Esophagus (tissue), 2 donors: Measurements from ENCODE around the gene COASY. TPM values are rescaled to one million over a fixed set of nuclear protein-coding genes. Genes with fewer than 3 reads are reported as not detected.
A peak's percentile ranks its signal among the peaks of the same experiment; 100 is the strongest.

Experiments used
- H3K27ac ChIP-seq, 2 donors: one replicate each; pipeline ENCODE4 v1.5.1; 2013; ENCODE audit warnings: low read depth in 2 of 2, mild to moderate bottlenecking in 2 of 2, inconsistent platforms in 1 of 2, low read length in 1 of 2, moderate library complexity in 1 of 2
- H3K27me3 ChIP-seq, 2 donors: one replicate each; pipeline ENCODE4 v1.6.1; 2013; ENCODE audit warnings: low read length in 2 of 2, control low read depth in 1 of 2, mild to moderate bottlenecking in 1 of 2; ENCODE audit not compliant: insufficient read depth in 2 of 2, control insufficient read depth in 1 of 2
- H3K36me3 ChIP-seq, 2 donors: one replicate each; pipeline ENCODE4 v1.6.1; 2013; ENCODE audit warnings: low read length in 1 of 2; ENCODE audit not compliant: control insufficient read depth in 2 of 2, insufficient read depth in 2 of 2
- H3K4me1 ChIP-seq, 2 donors: one replicate each; pipeline ENCODE4 v1.6.1; 2013; ENCODE audit warnings: low read length in 1 of 2; ENCODE audit not compliant: control insufficient read depth in 2 of 2, insufficient read depth in 2 of 2
- H3K4me3 ChIP-seq, 2 donors: one replicate each; pipeline ENCODE4 v1.5.1; 2013; ENCODE audit warnings: low read length in 2 of 2, mild to moderate bottlenecking in 2 of 2, low read depth in 1 of 2, moderate library complexity in 1 of 2
- H3K9me3 ChIP-seq, 2 donors: one replicate each; pipeline ENCODE4 v1.6.1; 2013; ENCODE audit warnings: mild to moderate bottlenecking in 2 of 2, low read depth in 1 of 2, low read length in 1 of 2, moderate library complexity in 1 of 2; ENCODE audit not compliant: control insufficient read depth in 2 of 2, insufficient read depth in 1 of 2
- WGBS, 2 donors: extraction: QIAGEN DNeasy Blood & Tissue Kit; methylation state at CpG; one replicate each; pipeline ENCODE4 v1.1.7; 2013; 5-methylcytosine and 5-hydroxymethylcytosine counted together
- polyA plus RNA-seq, 2 donors: library from polyadenylated mRNA; stranded (reverse); fragments of 200-250 nt; gene quantifications; one replicate each; pipeline ENCODE4 v1.2.3, GENCODE V29; 2013
- donor health status: healthy with polysubstance abuse.
- donor health status: Bipolar disorder and iron deficiency.

COASY gene
- polyA plus RNA-seq: 10 to 100 TPM; 58.2 to 62.1 TPM

DNA sequence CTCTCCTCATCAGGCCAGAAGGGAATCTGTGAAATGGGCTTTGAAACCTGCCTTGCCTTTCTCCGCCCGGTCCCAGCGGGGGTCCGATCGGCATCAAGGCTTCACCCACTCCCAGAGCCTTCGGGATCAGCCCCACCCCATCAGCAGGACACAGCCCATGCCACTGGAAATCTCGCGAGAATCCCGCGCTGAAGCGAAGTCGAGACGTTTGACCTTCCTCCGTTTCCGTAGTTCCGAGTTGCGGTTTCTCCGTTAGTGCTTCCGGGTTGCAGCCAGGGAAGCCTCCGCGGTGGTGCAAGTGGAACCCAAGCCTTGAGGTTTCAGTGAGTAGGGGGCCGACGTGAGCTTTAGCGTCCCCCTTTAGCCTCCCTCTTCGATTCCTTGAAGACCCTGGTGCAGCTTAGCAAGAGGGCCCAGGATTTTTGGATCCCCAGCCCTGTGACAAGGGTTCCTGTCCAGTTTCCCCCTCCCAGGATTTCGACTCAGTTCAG is at the start of gene COASY:
COASY (plus strand) TSS at position 252 of the 491 bp plus-strand sequence. CDS start 475 bp downstream, outside the sequence.
- H3K4me1 ChIP-seq: peaks cover 13 to 29% of the 10 kb centered on the region in 2 donors
- no peaks in the 10 kb centered on the region for H3K9me3 ChIP-seq
- peak within 1 kb of the TSS; percentile 89 to 97 for H3K27ac ChIP-seq
- H3K36me3 ChIP-seq: peaks cover 3 to 18% of the 10 kb centered on the region in 2 donors
- peak within 1 kb of the TSS; percentile 91 for H3K4me3 ChIP-seq
- WGBS, 2 donors: 1% methylated on average over 26 of the region's 26 CpGs
- no peaks in the 10 kb centered on the region for H3K27me3 ChIP-seq

DNA sequence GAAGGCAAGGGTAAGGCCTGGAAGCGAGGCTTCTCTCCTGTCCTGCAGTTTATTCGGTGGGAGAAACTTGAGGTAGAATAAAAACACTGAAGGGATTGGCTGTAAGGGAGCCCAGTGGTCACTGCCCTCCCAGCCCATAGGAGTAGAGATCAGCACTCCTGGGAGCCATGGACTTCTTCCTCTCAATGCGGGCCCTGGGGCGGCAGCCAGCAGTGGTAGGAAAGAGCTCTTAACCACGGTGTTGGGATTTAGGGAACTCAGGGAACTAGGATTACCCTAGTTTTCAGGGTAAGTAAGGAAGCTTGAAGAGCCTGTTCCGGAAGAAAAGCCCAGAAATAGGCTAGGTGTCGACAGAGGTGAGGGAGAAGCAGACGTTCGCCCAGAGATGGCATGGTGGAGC is 49.7 kb upstream of the COASY start:
- Histone ChIP-seq H3K27ac (peak overlapping the region in 1 of 2 donors; percentile 40), H3K9me3 (no peaks in the 10 kb centered on the region), H3K4me1 (peaks cover 0 to 4% of the 10 kb centered on the region in 2 donors), H3K36me3 (peaks cover 16 to 20% of the 10 kb centered on the region in 2 donors), H3K27me3 (no peaks in the 10 kb centered on the region), H3K4me3 (no peak overlapping the region)
- 79 to 84% methylated on average over 9 of the region's 9 CpGs for WGBS, 2 donors

DNA sequence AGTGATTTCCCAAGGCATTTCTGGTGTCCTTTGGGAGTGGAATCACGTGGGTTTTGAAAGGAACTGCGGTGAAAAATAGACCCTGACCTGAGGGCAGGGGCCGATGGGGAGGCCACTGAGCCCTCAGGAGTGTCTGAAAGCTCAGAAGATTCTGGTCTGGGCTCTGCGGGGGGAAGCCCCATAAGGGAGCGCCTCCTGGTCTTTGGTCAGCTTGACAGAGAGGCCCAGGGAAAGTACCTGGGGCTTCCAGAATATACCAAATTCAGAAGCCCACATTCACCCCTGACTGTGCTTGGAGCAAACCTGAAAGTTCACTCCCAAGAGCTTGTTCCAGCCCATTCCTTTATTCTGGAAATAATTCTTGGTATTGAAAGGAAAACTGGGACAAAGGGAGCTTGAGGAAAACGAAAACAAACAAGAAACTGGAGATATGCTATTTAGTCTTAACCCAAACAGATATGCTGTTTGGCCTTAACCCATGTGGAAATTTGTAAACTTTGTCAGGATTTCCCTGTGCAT is 49.2 kb upstream of the COASY start:
- Histone ChIP-seq H3K27ac (peak overlapping the region; percentile 40 to 47), H3K36me3 (peaks cover 16 to 20% of the 10 kb centered on the region in 2 donors), H3K9me3 (no peaks in the 10 kb centered on the region), H3K27me3 (no peaks in the 10 kb centered on the region), H3K4me3 (no peak overlapping the region), H3K4me1 (peaks cover 0 to 4% of the 10 kb centered on the region in 2 donors)
- 57 to 69% methylated on average over 6 of the region's 6 CpGs for WGBS, 2 donors

DNA sequence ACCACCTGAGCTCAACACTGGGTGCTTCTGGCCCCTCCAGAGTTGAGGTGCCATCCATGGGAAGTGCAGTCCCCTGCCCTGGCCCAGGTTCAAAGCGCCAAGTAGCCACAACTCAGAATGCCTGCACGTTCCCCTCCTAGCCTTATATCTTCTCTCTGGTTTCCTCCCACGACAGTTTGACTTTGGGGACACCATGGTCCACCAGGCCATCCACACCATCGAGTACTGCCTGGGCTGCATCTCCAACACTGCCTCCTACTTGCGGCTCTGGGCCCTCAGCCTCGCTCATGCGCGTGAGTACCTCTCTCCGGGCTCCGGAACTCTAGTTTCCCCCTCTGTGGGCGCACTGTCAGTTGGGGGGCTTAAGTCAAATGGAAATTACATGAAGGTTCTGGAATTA is 48.3 kb upstream of the COASY start:
- 95 to 96% methylated on average over 11 of the region's 11 CpGs for WGBS, 2 donors

DNA sequence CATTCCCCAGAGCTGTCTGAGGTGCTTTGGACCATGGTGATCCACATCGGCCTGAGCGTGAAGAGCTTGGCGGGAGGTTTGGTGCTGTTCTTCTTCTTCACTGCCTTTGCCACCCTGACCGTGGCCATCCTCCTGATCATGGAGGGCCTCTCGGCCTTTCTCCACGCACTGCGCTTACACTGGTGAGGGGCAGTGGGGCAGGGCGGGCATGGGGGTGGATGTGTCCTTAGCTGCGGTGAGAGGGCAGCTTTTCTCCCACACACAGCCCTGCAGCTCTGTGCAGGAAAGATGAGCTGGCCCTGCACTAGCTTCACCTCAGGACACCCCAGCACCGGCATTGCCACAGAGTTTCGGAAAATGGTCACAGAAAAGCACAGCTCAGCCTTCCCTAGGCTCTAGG is 47.7 kb upstream of the COASY start:
- no peaks in the 10 kb centered on the region for H3K9me3 ChIP-seq
- H3K4me3 ChIP-seq: no peak overlapping the region
- H3K27me3 ChIP-seq: no peaks in the 10 kb centered on the region
- peaks cover 12 to 13% of the 10 kb centered on the region in 2 donors for H3K36me3 ChIP-seq
- WGBS, 2 donors: 95 to 97% methylated on average over 11 of the region's 11 CpGs
- H3K4me1 ChIP-seq: peaks cover 8 to 11% of the 10 kb centered on the region in 2 donors
- H3K27ac ChIP-seq: no peak overlapping the region

More for the DNA sequence above, 48.3 kb upstream of the COASY start:
- H3K4me1 ChIP-seq: peaks cover 4 to 5% of the 10 kb centered on the region in 2 donors
- peaks cover 15 to 16% of the 10 kb centered on the region in 2 donors for H3K36me3 ChIP-seq
- H3K27me3 ChIP-seq: no peaks in the 10 kb centered on the region
- no peaks in the 10 kb centered on the region for H3K9me3 ChIP-seq
- no peak overlapping the region for H3K27ac ChIP-seq
- H3K4me3 ChIP-seq: no peak overlapping the region

DNA sequence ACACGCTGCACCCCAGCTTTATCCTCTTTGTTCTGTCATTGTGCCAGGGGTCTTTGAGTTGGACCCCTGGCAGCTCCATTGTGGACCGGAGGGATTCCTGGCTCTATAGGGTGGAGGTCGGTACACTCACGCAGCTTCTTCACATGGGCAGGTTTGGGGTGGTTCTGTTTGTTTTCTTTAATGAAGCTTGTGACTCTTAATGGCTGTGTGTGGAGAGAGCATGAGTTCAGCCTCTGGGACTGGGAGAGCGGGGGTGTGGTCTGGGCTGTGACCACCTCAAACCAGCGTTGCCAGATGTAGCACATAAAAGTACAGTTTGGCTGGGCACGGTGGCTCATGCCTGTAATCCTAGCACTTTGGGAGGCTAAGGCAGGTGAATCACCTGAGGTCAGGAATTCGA is 47.1 kb upstream of the COASY start:
- Histone ChIP-seq H3K27ac (peak overlapping the region in 1 of 2 donors; percentile 29), H3K4me3 (no peak overlapping the region), H3K27me3 (no peaks in the 10 kb centered on the region), H3K4me1 (peaks cover 4 to 17% of the 10 kb centered on the region in 2 donors), H3K36me3 (peaks cover 11 to 13% of the 10 kb centered on the region in 2 donors), H3K9me3 (no peaks in the 10 kb centered on the region)
- WGBS, 2 donors: 82 to 85% methylated on average over 8 of the region's 8 CpGs

DNA sequence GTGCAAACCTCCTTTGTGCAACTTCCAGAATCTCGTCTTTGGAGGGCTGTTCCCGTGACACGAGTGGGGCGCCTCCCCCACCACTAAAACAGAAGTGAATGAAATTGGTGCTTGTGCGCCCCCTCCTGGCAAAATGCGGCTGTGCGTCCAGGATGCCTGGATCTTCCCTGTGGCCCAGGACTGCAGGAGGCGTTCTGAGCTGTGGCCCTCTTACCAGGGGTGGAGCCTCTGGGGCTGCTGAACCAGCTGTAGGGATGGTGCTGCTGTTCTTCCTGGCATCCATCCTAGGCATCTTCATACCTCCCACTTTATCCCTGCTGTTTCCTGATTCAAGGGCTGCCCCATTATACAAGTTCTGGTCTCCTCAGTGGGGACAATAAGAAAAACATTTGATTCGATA is 44.4 kb upstream of the COASY start:
- WGBS, 2 donors: 8 to 12% methylated on average over 9 of the region's 9 CpGs
- no peak overlapping the region for H3K4me3 ChIP-seq
- no peaks in the 10 kb centered on the region for H3K9me3 ChIP-seq
- H3K27ac ChIP-seq: peak overlapping the region; percentile 75 to 87
- H3K36me3 ChIP-seq: peaks cover 9 to 15% of the 10 kb centered on the region in 2 donors
- H3K4me1 ChIP-seq: peaks cover 4 to 25% of the 10 kb centered on the region in 2 donors
- H3K27me3 ChIP-seq: no peaks in the 10 kb centered on the region

DNA sequence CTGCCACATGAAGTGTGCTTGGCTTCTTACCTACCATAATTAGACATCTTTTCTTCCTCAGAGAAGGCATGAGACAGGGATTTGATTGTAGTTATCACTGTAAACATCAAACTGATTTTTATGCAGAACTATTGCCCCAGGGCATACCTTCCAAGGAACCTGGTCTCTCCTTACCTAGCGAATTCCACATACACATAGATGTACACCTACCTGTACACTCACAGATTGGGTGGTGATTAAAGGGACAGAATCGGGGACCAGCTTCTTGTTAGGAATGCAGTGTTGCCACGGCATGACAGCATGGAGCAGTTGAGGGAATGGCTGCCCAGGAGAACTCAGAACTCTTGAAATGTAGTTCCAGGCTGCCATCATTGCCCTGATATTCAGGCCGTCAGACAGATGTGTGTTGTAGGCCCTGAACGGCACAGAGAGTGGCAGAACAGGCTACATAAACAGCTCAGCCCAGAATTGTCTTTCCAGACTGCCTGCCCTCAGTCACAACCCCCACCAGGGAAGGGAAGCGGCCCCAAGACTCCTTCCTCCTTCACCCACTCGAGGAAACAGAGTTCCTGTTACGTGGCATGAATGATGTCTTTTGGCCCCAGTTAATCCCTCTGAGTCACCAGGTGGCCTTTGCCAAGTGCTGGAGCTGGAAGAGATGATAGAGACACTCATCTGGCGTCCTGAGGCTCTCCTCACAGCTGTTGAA is 43.7 kb upstream of the COASY start:
- WGBS, 2 donors: 18 to 26% methylated on average over 9 of the region's 9 CpGs

DNA sequence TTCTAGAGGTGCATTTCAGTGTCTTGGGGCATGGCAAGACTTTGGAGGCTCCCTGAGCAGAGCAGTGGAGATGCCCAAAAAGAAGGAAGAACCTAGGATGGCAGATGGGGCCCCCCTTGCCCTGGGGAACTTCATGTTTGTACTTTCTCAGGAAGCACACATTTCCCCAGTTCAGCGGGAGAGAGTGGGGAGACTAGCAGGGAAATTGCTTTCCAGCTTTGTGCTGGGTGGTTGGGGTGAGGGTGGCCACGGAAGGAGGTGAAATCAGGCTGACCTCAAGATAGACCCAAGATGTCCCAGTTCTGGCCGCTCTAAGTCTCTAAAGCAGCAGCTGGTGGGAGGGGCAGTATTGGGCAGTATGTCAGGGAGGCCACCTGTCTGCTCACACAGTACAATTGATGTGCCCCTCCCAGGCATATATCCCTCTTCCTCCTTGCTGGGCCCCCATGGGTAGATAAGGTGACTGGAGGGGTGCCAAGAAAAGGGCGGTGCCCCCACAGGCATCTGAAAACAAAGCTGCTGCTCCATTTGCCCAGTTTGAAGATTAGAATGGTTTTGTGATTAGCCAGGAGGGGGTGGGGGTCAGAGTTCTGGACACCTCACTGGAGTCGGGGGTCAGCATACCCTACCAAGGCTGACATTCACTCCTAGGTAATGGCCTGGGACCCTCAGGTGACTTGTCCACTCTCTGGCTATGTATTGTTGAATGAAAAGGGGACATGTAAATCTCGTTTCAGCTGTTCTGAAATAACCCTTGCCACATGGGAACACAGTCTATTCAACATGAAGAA is 43.0 kb upstream of the COASY start:
- H3K9me3 ChIP-seq: no peaks in the 10 kb centered on the region
- peaks cover 9 to 20% of the 10 kb centered on the region in 2 donors for H3K36me3 ChIP-seq
- 34 to 38% methylated on average over 6 of the region's 6 CpGs for WGBS, 2 donors
- H3K4me1 ChIP-seq: peaks cover 4 to 25% of the 10 kb centered on the region in 2 donors
- no peaks in the 10 kb centered on the region for H3K27me3 ChIP-seq
- H3K4me3 ChIP-seq: no peak overlapping the region
- H3K27ac ChIP-seq: peak overlapping the region; percentile 87 to 97

More for the DNA sequence above, 43.7 kb upstream of the COASY start:
- H3K4me1 ChIP-seq: peaks cover 4 to 25% of the 10 kb centered on the region in 2 donors
- H3K4me3 ChIP-seq: no peak overlapping the region
- peaks cover 9 to 20% of the 10 kb centered on the region in 2 donors for H3K36me3 ChIP-seq
- peak overlapping the region; percentile 87 to 97 for H3K27ac ChIP-seq
- H3K9me3 ChIP-seq: no peaks in the 10 kb centered on the region
- no peaks in the 10 kb centered on the region for H3K27me3 ChIP-seq
